ENCODE measurements around the gene ATG16L1.

Gene ATG16L1

DNA sequence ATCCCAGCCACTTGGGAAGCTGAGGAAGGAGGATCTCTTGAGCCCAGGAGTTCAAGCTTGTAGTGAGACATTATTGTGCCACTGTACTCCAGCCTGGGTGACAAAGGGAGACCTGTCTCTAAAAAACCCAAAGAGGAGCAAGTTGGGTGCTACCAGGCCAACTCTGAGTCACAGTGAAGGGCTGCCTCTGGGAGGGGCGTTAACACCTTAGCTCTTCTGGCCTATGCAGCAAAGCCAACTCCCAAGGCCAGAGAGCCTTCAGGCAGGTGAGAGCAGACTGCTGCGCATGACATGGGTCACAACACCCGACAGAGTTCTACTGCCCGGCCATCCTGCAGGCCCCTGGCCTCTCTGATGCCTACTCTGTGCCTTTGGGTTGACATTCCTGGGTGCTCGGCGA is 32.6 kb upstream of the ATG16L1 start:
- TF ChIP-seq, protein P1, sequence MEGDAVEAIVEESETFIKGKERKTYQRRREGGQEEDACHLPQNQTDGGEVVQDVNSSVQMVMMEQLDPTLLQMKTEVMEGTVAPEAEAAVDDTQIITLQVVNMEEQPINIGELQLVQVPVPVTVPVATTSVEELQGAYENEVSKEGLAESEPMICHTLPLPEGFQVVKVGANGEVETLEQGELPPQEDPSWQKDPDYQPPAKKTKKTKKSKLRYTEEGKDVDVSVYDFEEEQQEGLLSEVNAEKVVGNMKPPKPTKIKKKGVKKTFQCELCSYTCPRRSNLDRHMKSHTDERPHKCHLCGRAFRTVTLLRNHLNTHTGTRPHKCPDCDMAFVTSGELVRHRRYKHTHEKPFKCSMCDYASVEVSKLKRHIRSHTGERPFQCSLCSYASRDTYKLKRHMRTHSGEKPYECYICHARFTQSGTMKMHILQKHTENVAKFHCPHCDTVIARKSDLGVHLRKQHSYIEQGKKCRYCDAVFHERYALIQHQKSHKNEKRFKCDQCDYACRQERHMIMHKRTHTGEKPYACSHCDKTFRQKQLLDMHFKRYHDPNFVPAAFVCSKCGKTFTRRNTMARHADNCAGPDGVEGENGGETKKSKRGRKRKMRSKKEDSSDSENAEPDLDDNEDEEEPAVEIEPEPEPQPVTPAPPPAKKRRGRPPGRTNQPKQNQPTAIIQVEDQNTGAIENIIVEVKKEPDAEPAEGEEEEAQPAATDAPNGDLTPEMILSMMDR (IDR thresholded peaks at IDR 0.05; ENCODE audit: low read depth, low read length): no peak

DNA sequence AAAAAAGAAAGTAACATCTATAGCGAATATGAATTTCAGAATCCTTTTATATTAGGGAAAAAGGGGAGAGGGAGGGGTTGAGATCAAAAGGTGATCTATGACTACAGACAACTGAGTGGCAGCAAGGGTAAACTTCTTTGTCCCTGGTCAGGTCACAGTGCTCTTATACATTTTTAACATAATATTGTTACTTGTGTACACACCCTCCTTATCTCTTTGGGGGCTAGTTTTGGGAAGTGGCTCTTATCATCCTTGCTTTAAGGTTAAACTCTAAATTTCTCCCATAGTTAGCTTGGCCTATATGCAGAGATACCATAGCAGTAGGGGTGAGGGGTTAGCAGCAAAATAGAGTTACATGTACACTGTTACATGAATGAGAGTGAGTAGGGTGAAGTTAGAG is 31.6 kb upstream of the ATG16L1 start:
- no peak overlapping the region for H3K4me3 ChIP-seq (ENCODE audit: low read depth, low read length)
- TF ChIP-seq, protein P1 (IDR thresholded peaks at IDR 0.05; ENCODE audit: low read depth, low read length): no peak

More for the DNA sequence above, 32.6 kb upstream of the ATG16L1 start:
- H3K4me3 ChIP-seq (ENCODE audit: low read depth, low read length): no peak overlapping the region

DNA sequence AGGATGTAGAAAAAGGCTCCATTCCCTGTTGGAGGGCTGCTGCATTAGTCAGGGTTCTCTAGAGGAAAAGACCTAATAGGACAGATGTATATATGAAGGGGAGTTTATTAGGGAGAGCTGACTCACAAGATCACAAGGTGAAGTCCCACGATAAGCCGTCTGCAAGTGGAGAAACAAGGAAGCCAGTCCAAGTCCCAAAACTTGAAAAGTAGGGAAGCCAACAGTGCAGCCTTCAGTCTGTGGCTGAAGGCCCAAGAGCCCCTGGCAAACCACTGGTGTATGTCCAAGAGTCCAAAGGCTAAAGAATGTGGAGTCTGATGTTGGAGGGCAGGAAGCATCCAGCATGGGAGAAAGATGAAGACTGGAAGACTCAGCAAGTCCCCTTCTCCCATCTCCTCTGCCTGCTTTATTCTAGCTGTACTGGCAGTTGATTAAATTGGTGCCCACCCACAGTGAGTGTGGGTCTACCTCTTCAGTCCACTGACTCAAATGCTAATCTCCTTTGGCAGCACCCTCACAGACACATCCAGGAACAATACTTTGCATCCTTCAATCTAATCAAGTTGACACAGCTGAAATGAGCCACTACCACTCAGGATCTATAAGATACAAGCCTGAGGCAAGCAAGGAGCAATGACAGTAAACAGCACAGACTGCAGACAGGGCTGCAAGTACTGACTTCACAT is 30.0 kb upstream of the ATG16L1 start:
- TF ChIP-seq, protein P1 (IDR thresholded peaks at IDR 0.05; ENCODE audit: low read depth, low read length): no peak
- H3K4me3 ChIP-seq (ENCODE audit: low read depth, low read length): no peak overlapping the region

DNA sequence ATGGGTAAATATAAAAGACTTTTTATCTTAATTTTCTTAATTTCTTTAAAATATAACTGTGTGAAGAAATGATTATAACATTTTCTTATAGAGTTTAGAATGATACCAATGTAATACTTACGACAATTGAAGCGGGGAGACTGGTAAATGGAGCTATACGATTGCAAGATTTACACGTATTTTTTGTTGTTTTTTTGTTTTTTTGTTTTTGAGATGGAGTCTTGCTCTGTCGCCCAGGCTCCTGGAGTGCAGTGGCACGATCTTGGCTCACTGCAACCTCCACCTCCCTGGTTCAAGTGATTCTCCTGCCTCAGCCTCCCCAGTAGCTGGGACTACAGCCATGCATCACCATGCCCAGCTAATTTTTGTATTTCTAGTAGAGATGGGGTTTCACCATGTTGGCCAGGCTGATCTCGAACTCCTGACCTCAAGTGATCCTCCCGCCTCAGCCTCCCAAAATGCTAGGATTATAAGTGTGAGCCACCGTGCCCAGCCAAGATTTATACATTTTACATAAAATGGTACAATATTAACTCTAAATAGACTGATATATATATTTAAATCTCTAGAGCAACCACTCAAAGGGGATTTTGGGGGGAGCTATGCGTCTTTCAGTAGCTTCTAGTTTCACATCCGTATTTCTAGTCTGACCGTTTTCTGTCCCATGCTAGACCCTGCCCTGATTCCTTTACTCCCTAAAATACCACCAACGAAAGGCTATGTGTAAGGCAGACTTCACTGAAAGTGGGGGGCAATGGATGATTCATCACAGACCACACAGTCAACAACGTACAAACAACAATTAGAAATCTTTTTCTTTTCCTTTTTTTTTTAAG is 28.2 kb upstream of the ATG16L1 start:
- TF ChIP-seq, protein P1 (IDR thresholded peaks at IDR 0.05; ENCODE audit: low read depth, low read length): no peak
- H3K4me3 ChIP-seq (ENCODE audit: low read depth, low read length): no peak overlapping the region

DNA sequence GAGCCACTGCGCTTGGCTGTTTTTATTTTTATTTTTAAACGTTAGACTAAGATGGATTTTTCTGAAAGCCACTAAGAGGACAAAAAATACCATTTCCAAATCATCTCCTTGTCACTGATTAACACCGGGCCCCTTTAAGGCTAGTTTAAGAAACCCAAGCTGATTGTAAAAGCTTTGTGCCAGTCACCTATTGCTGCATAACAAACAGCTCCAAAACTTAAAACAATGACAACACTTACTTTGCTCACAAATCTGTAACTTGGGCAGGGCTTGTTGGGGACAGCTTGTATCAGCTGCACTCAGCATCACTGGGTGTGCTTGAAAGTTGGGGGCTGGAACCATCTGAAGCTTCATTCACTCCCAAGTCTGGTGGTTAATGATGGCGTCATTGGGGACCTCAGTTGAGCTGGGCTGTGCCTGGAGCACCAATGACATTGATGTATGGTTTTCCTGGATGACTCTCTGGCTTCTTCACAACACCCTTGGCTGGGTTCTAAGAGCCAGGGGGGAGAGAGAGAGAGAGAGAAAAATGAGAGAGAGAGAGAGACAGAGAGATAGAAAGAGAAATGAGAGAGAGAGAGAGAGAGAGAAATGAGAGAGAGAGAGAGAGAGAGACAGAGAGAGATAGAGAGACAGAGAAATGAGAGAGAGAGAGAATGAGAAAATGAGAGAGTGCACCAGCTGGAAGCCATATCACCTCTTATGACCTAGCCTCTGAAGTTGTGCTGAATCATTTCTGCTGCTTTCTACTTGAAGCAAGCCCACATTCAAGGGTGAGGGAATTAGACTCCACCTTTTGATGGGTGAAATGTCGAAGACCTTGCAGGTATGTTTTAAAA is 26.0 kb upstream of the ATG16L1 start:
- H3K4me3 ChIP-seq (ENCODE audit: low read depth, low read length): no peak overlapping the region
- TF ChIP-seq, protein P1 (IDR thresholded peaks at IDR 0.05; ENCODE audit: low read depth, low read length): no peak

DNA sequence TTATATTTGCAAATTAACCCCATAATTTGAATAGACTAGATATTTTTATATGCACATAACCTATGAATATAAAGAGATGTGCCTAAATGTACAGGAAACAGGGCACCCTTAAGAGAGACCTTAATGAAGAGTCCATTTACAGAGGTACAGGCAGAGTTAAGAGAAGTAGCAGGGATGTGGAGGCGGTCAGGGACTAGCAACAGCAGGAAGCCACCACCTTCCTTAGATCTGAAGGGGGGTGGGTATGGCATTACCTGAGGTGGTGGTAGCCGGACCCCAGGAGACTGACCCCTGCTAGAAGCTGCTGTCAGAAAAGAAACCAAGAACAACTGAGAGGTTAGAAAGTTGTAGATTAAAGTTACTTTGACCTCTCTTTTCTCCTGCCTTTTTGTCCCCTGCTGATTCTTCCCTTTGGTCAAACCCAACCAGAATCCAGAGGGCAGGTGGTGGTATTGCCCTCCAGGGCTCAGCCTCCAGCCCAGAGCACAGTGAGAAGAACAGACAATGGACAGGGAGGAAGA is 24.9 kb upstream of the ATG16L1 start:
- H3K4me3 ChIP-seq (ENCODE audit: low read depth, low read length): no peak overlapping the region
- TF ChIP-seq, protein P1 (IDR thresholded peaks at IDR 0.05; ENCODE audit: low read depth, low read length): no peak

Data from WI38 (cell line).